ENCODE measurements around the gene PDE6D.

- TF ChIP-seq CTCF (IDR thresholded peaks at IDR 0.05) (no peak), SIN3A (IDR thresholded peaks at IDR 0.05; ENCODE audit: borderline replicate concordance, insufficient read depth, low read depth, low read length) (no peak), POLR2AphosphoS5 (IDR thresholded peaks at IDR 0.05; ENCODE audit: low read depth, low read length) (no peak), REST (IDR thresholded peaks at IDR 0.05; ENCODE audit: insufficient read depth in 1 of 2, low read depth in 2 of 2, low read length in 1 of 2) (no peak), TCF7L2 (IDR thresholded peaks at IDR 0.05; ENCODE audit: low read depth, low read length) (no peak)
Measured at GRCh38 chr2:231687961-231688360, 93.1 kb downstream of the PDE6D start.
